C4-2B (cell line): ENCODE results near the gene ADCY6.

Source experiments
- ZFX ChIP-seq: fragments of 450-650 bp; IDR thresholded peaks from 2 replicates; pipeline ENCODE4 v1.6.1; 2017
- TF ChIP-seq, protein P1 (sequence below): fragments of 450-650 bp; conservative IDR thresholded peaks from 2 replicates; pipeline ENCODE4 v1.5.1; 2017; ENCODE audit warnings: mild to moderate bottlenecking

- TF ChIP-seq, protein P1, sequence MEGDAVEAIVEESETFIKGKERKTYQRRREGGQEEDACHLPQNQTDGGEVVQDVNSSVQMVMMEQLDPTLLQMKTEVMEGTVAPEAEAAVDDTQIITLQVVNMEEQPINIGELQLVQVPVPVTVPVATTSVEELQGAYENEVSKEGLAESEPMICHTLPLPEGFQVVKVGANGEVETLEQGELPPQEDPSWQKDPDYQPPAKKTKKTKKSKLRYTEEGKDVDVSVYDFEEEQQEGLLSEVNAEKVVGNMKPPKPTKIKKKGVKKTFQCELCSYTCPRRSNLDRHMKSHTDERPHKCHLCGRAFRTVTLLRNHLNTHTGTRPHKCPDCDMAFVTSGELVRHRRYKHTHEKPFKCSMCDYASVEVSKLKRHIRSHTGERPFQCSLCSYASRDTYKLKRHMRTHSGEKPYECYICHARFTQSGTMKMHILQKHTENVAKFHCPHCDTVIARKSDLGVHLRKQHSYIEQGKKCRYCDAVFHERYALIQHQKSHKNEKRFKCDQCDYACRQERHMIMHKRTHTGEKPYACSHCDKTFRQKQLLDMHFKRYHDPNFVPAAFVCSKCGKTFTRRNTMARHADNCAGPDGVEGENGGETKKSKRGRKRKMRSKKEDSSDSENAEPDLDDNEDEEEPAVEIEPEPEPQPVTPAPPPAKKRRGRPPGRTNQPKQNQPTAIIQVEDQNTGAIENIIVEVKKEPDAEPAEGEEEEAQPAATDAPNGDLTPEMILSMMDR, result no peak
- TF ChIP-seq ZFX, result no peak
Measured at GRCh38 chr12:48758186-48758585, 30.7 kb downstream of the ADCY6 start.
